NCI-H1092 (cell line): ENCODE data around the gene RYR2.
"Not testable (repeated sequence)": the region's sequence is repeated elsewhere in the genome, so short reads cannot be mapped to it uniquely, and the experiment has no call there.

Experiments used
- DNase-seq: peaks from one replicate; lab custom pipeline; 2025; lab: John Stamatoyannopoulos, UW

Gene RYR2

GRCh38 chr1:237084341-237085077 is 42.5 kb downstream of the RYR2 start:
- DNase-seq: no peak

DNA sequence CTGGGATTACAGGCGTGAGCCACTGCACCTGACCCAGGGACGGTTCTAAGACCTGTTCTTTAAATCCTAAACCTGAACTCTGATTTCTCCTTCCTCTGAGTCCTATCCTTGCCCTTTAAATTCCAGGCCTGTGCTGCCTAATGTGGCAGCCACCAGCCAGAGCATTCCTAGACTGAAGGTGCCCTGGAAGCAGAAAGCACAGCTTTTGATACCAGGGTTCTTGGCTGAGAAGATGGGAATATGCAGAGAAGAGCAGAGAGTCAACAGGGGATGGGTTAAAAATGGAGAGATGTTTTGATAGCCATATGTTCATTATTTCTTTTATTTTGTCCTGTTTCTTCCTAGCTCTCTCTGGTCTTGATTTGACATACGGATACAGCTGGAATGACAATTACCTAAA is 49.7 kb downstream of the RYR2 start:
- DNase-seq: no peak

- DNase-seq: no peak
Observed at GRCh38 chr1:237093691-237094090, 51.7 kb downstream of the RYR2 start.

GRCh38 chr1:237098541-237098940 is 56.6 kb downstream of the RYR2 start:
- no peak for DNase-seq

DNA sequence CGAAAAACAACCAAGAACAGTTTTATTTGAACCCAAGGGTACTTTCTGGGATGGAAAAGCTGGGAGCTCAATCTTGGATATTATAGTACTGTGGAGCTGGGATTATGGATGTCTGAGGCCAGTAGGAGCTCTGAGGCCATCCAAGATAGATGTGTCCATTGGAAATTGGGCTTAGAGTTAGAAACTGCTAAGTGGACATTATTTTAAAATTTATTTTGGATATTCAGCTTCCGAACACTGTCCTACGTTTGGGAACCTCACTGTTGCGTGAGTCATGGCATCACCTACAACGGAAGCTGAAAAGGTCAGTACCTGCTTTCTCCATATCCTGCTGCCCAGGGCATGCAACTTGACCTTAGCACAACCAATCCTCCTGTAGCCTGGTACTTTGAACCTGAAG is 61.0 kb downstream of the RYR2 start:
- no peak for DNase-seq

DNA sequence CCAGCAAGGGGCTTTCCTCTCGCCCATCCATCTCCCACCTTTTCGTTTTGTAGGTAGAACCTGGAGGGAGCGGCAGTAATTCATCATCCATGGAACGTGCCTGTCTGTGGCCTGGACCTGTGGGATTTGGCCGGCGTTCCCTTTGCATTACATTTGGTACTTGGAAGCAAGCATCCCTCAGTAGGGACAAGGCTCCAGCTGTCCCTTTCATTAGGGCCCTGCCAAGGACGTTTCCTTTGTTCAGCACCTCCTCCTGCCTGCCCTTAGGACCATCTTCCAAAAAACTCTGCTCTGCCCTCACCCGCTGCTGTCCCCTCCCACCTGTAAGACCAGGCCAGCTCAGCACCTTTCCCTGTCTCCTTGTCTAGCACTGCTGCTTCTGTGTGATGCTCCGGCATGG is 62.1 kb downstream of the RYR2 start:
- no peak for DNase-seq

- no peak for DNase-seq
Observed at GRCh38 chr1:237105826-237106225, 63.8 kb downstream of the RYR2 start.

- DNase-seq: no peak
Observed at GRCh38 chr1:237108297-237109040, 66.5 kb downstream of the RYR2 start.

DNA sequence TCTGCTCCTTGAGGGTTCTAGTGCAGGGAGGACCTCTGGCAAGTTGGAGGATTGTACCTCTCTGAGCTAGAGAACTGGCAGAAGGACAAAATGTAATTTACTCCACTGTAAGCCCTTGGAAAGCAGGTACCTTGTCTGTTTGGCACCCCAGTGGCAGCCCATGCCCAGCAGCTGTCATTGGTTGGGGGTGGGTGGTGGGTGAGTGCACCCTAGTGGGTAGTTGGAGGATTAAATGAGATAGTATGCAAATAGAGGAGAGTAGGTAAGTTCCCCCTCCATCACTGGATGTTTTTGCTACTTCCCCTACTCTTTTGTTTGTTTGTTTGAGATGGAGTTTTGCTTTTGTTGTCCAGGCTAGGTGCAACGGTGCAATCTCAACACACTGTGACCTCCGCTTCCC is 69.8 kb downstream of the RYR2 start:
- no peak for DNase-seq

DNA sequence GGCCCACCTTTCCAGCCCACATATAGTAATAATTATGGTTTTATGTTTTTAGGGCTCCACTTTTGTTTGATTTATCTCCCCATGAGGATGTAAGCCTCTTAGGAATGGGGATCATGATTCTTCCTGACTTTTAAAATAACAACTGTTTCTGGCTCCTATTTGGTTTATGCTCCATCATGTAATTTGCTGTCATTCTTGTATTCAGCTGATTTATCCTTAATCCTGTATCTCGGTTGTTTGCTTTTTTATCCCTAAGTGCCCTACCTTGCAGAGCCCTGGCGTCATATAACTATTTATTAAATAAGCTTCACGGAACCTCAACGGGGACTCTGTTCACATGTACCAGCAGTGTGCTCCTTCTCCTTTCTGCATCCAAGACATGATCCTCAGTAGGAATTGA is 70.7 kb downstream of the RYR2 start:
- no peak for DNase-seq

GRCh38 chr1:237115035-237115434 is 73.1 kb downstream of the RYR2 start:
- no peak for DNase-seq

DNA sequence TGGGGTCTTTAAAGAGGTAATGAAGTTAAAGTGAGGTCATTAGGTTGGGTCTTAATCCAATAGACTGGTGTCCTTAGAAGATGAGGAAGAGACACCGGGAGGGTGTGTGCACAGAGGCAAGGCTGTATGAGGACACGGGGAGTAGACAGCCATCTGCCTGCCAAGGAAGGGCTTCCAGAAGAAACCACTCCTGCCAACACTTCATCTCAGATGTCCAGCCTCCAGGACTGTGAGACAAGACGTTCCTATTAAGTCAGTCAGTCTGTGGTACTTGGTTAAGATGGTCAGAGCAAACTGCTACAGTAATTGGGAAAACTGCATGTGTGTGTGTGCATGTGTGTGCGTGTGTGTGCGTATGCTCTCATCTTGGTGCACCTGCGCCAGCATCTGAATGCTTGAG is 77.1 kb downstream of the RYR2 start:
- DNase-seq: no peak

- no peak for DNase-seq
Observed at GRCh38 chr1:237120683-237121082, 78.7 kb downstream of the RYR2 start.

- no peak for DNase-seq
Observed at GRCh38 chr1:237124856-237125462, 83.0 kb downstream of the RYR2 start.

GRCh38 chr1:237126180-237126579 is 84.2 kb downstream of the RYR2 start:
- DNase-seq: no peak

DNA sequence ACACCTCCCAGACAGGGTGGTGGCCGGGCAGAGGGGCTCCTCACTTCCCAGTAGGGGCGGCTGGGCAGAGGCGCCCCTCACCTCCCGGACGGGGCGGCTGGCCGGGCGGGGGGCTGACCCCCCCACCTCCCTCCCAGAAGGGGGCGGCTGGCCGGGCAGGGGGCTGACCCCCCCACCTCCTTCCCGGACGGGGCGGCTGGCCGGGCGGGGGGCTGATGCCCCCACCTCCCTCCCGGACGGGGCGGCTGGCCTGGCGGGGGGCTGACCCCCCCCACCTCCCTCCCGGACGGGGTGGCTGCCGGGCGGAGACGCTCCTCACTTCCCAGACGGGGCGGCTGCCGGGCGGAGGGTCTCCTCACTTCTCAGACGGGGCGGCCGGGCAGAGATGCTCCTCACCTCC is 85.3 kb downstream of the RYR2 start:
- not testable (repeated sequence) for DNase-seq

DNA sequence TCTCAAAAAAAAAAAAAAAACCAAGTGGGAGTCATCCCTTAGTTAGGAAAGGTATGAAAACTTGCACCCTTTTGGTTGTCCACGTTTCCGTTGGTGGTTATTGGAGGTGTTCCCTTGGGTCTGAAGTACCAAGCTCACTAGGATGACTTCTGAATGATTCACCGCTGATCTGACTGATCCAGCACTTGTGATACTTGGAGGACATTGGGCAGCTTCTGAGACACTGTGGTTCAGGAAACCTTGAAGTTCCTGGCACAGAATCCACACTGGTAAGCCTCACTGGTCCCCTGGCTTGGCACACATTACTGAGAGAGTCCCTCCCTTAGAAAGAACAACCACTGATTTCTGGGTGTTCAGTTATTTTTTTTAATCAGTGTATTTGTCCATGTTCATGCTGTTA is 91.9 kb downstream of the RYR2 start:
- DNase-seq: no peak

DNA sequence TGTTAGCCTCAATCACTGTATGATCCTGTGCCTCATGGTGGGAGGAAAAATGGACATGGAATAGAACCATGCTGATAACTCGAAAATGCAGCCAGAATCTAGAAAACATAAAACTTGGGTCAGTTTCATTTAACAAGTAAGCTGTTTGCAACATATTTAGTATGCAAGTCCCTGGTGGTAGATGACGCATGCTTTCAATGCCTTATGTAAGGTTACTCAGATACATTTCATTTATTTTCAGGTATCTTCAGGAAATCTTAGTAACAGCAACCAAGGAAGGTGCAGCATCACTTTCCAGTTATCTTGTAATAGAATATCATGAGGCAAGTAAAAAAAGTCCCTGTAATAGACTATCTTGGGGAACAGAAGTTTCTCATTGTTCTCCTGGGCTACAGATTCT is 92.9 kb downstream of the RYR2 start:
- DNase-seq: no peak

DNA sequence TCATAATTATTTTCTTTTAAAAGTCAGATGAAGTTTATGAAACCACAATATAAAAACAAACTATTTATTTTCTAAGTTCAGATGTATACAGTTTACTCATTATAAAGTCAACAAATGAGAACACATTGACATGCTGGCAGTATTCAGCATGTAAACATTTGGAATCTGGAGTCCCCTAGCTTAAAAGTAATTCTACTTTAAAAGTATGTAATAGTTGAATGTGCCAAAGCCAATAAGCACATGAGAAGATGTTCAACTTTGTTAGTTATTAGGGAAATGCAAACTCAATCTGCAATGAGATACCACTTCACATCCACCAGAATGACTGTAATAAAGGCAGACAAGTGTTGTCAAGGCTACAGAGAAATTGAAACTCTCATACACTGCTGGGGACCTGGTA is 96.6 kb downstream of the RYR2 start:
- no peak for DNase-seq

DNA sequence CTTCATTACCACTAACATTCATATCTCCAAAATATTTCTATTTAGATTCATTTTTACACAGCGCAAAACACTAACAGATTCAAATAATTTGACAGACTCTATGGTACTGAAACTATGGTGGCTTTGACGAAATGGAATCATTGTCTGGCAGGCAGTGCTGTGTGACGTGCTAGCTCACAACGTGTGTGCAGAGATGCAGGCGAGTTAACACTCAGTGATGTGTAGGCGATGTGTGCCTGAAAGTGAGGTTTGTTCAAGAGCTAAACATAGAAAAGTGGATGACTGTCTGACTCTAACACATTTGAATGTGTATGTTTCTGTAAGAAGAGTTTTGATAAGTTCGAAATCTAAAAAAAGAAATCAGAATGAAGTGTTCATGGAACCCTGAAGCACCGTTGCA is 97.7 kb downstream of the RYR2 start:
- DNase-seq: no peak

DNA sequence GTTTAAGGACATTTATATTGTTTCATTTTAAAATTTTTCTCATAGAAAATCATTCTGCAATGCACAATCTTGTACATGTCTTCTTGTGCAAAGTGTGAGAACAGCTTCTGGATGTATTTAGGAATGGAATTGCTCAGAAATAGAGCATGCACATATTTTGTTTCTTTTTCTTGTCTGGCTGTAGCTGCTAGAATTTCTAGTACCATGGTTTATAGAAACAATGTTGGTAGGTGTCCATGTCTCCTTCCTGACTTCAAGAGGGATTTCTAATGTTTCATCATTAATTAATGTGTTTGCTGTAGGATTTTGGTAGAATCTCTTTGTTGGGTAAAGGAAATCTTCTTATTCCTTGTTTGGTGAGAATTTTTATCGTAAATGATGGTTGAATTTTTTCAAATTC is 99.0 kb downstream of the RYR2 start:
- no peak for DNase-seq

DNA sequence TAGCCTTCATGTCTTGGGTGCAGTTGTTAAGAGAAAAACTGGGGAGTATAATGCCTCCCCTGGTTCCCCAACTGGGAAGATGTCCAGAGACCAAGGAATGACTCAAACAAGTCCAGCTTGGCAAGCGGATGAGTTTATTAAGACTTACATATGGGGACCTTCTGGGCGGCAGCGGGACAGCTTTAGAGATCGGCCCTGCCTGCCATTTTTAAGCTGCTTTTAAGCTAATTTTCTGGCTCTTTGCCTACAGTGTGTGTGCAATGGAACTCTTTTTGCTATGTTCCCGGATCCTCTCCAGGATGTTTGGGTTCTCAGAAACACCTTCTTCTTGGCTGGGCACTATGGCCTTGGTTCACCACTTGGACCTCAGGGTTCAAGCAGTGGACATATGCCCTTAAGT is 99.5 kb downstream of the RYR2 start:
- no peak for DNase-seq

DNA sequence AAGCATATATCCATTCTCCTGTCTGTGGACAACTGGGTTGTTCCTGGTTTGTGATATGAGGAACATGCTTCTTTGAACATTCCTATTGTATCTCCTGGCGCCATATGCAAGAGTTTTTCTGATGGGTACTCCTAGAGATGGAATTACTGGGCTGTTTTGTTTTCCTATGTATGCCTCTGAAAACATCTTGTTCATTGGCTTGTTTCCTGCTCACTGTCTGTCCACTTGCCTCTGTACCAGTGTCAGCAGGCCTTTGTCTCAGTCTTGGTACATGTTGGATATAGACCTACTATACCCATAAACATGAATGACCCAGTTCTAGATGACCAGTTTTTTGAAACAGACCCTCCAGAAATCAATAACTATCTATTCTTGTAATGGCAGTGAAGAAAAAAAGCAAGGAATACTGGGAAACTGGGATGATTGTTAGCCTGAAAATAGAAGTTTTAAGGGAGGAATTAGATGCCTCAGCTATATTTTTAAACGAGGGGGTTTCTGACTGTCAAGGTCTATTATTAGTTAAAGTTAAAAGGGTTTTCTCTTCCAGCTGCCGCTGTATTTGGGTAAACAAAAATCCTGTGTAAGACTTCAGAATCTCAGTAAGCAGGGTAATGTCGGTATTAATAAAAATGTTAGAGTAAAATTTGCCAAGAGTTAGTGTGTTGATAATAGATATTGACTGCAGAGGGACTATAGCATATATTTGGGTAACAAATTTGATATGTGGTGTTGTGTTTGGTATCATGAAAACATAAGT is 103.6 kb downstream of the RYR2 start:
- DNase-seq: no peak
